ENCODE results near the gene CRLF3.

CRLF3 gene

DNA sequence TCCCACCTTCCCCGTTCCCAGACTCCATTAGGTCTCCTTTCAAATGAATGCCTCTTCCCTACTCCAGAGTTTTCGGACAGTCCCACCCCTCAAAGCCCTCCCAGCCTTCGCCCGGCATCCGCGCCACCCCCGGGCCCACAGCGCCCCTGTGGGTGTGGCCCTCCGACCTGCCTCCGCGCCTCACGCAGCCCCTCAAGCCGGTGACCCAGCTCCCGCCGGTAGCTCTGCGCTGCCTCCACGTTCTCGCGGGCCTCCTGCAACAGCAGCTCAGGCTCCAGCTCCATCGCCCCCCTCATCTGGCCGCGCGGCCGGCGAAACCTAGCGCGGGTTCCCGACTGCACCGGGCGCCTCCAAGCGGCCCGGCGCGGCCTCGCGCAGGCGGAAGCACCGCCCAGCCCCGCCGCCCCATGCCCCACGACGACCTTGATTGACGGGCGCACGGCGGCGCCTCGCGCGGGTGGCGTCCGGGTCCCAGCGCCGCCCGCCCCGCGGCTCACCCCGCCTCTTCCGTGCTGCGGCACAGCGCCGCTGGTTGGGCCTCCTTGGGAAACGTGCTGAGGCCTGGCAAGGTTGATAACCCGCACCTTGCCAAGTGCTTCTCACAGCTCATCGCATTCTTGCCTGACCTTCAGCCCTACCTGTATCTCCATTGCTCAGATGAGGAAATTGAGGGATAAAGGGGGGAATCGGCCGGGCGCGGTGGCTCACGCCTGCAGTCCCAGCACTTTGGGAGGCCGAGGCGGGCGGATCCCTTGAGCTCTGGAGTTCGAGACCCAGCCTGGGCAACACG lies at the start of gene CRLF3:
Gene CRLF3, minus strand, starts transcription at position 337 of the 790 bp plus-strand sequence. Its CDS starts 41 bp downstream, at position 296.
- Histone ChIP-seq H3K4me3 (ENCODE audit: low read length) (peak within 1 kb of the TSS; percentile 95), H3K4me1 (ENCODE audit: control insufficient read depth, insufficient read depth, low read length) (peaks cover 7% of the 10 kb centered on the region), H3K9me3 (ENCODE audit: control insufficient read depth, low read length) (no peaks in the 10 kb centered on the region), H3K27me3 (ENCODE audit: control insufficient read depth, insufficient read depth, low read length) (no peaks in the 10 kb centered on the region), H3K36me3 (ENCODE audit: control insufficient read depth, insufficient read depth, low read length) (no peaks in the 10 kb centered on the region), H3K9ac (ENCODE audit: low read length) (peak within 1 kb of the TSS; percentile 84)

- Histone ChIP-seq H3K9ac (ENCODE audit: low read length) (no peak overlapping the region), H3K36me3 (ENCODE audit: control insufficient read depth, insufficient read depth, low read length) (no peaks in the 10 kb centered on the region), H3K9me3 (ENCODE audit: control insufficient read depth, low read length) (no peaks in the 10 kb centered on the region), H3K27me3 (ENCODE audit: control insufficient read depth, insufficient read depth, low read length) (no peaks in the 10 kb centered on the region), H3K4me1 (ENCODE audit: control insufficient read depth, insufficient read depth, low read length) (no peaks in the 10 kb centered on the region), H3K4me3 (ENCODE audit: low read length) (no peak overlapping the region)
Measured at GRCh38 chr17:30869005-30869404, 44.5 kb upstream of the CRLF3 start.

DNA sequence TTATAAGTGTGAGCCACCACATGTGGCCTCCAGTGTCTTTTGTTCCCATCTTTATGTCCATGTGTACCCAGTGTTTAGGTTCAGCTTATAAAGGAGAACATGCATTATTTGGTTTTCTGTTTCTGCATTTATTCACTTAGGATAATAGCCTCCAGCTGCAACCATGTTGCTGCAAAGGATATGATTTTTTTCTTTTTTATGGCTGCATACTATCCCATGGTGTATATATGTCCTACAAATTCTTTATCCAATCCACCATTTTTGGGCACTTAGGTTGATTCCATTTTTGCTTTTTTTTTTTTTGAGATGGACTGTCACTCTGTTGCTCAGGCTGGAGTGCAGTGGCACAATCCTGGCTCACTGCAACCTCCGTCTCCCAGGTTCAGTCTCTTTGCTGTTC lies 40.1 kb upstream of the CRLF3 start:
- no peaks in the 10 kb centered on the region for H3K4me1 ChIP-seq (ENCODE audit: control insufficient read depth, insufficient read depth, low read length)
- no peaks in the 10 kb centered on the region for H3K27me3 ChIP-seq (ENCODE audit: control insufficient read depth, insufficient read depth, low read length)
- H3K9me3 ChIP-seq (ENCODE audit: control insufficient read depth, low read length): no peaks in the 10 kb centered on the region
- no peak overlapping the region for H3K9ac ChIP-seq (ENCODE audit: low read length)
- no peak overlapping the region for H3K4me3 ChIP-seq (ENCODE audit: low read length)
- no peaks in the 10 kb centered on the region for H3K36me3 ChIP-seq (ENCODE audit: control insufficient read depth, insufficient read depth, low read length)

DNA sequence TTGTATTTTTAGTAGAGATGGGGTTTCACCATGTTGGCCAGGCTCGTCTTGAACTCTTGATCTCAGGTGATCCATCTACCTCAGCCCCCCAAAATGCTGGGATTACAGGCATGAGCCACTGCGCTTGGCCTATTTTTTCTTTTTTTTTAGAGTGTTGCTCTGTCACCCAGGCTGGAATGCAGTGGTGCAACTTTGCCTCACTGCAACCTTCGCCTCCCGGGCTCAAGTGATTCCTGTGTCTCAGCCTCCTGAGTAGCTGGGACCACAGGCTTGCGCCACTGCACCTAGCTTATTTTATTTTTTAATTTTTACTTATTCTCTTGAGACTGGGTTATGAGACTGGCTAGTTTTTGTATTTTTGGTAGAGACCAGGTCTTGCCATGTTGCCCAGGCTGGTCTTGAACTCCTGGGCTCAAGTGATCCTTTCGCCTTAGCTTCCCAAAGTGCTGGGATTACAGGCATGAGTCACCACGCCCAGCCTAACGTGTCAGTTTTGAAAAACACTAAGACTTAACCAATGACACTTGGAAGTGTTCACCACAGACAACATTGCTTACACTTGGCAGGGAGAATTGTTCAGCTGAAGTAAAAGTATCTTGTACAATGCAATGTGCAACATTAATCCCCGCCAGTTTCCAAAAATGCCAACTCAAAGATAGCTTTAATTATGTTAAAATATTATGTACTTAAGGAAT lies 34.2 kb upstream of the CRLF3 start:
- Histone ChIP-seq H3K27me3 (ENCODE audit: control insufficient read depth, insufficient read depth, low read length) (no peaks in the 10 kb centered on the region), H3K9ac (ENCODE audit: low read length) (no peak overlapping the region), H3K4me3 (ENCODE audit: low read length) (no peak overlapping the region), H3K9me3 (ENCODE audit: control insufficient read depth, low read length) (no peaks in the 10 kb centered on the region), H3K36me3 (ENCODE audit: control insufficient read depth, insufficient read depth, low read length) (no peaks in the 10 kb centered on the region), H3K4me1 (ENCODE audit: control insufficient read depth, insufficient read depth, low read length) (no peaks in the 10 kb centered on the region)

GRCh38 chr17:30854146-30854545 lies 29.7 kb upstream of the CRLF3 start:
- Histone ChIP-seq H3K27me3 (ENCODE audit: control insufficient read depth, insufficient read depth, low read length) (no peaks in the 10 kb centered on the region), H3K4me1 (ENCODE audit: control insufficient read depth, insufficient read depth, low read length) (no peaks in the 10 kb centered on the region), H3K9ac (ENCODE audit: low read length) (no peak overlapping the region), H3K9me3 (ENCODE audit: control insufficient read depth, low read length) (no peaks in the 10 kb centered on the region), H3K36me3 (ENCODE audit: control insufficient read depth, insufficient read depth, low read length) (no peaks in the 10 kb centered on the region), H3K4me3 (ENCODE audit: low read length) (no peak overlapping the region)

GRCh38 chr17:30848021-30848420 lies 23.5 kb upstream of the CRLF3 start:
- Histone ChIP-seq H3K9me3 (ENCODE audit: control insufficient read depth, low read length) (no peaks in the 10 kb centered on the region), H3K4me3 (ENCODE audit: low read length) (no peak overlapping the region), H3K4me1 (ENCODE audit: control insufficient read depth, insufficient read depth, low read length) (no peaks in the 10 kb centered on the region), H3K9ac (ENCODE audit: low read length) (no peak overlapping the region), H3K27me3 (ENCODE audit: control insufficient read depth, insufficient read depth, low read length) (no peaks in the 10 kb centered on the region), H3K36me3 (ENCODE audit: control insufficient read depth, insufficient read depth, low read length) (no peaks in the 10 kb centered on the region)

DNA sequence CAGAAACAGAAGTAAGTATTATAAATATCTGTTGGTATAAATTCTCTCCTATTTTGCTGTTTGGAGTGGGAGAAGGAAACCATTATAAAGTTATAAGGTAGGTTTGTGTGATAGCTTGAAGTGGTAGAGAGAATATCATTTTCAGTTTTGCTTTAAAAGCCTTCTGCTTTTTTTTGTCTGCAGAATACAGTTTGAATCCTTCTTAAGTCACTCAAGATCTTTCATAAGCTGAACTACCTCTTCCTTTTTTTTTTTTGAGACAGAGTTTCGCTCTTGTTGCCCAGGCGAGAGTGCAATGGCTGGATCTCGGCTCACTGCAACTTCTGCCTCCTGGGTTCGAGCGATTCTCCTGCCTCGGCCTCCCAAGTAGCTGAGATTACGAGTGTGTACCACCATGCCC lies 16.3 kb upstream of the CRLF3 start:
- Histone ChIP-seq H3K27me3 (ENCODE audit: control insufficient read depth, insufficient read depth, low read length) (no peaks in the 10 kb centered on the region), H3K4me3 (ENCODE audit: low read length) (no peak overlapping the region), H3K4me1 (ENCODE audit: control insufficient read depth, insufficient read depth, low read length) (no peaks in the 10 kb centered on the region)

GRCh38 chr17:30838202-30838807 lies 13.8 kb upstream of the CRLF3 start:
- no peaks in the 10 kb centered on the region for H3K4me1 ChIP-seq (ENCODE audit: control insufficient read depth, insufficient read depth, low read length)
- no peak overlapping the region for H3K4me3 ChIP-seq (ENCODE audit: low read length)
- no peaks in the 10 kb centered on the region for H3K9me3 ChIP-seq (ENCODE audit: control insufficient read depth, low read length)
- H3K9ac ChIP-seq (ENCODE audit: low read length): no peak overlapping the region
- H3K27me3 ChIP-seq (ENCODE audit: control insufficient read depth, insufficient read depth, low read length): no peaks in the 10 kb centered on the region
- H3K36me3 ChIP-seq (ENCODE audit: control insufficient read depth, insufficient read depth, low read length): no peaks in the 10 kb centered on the region

More for the DNA sequence above, 16.3 kb upstream of the CRLF3 start:
- Histone ChIP-seq H3K9ac (ENCODE audit: low read length) (no peak overlapping the region), H3K9me3 (ENCODE audit: control insufficient read depth, low read length) (no peaks in the 10 kb centered on the region), H3K36me3 (ENCODE audit: control insufficient read depth, insufficient read depth, low read length) (no peaks in the 10 kb centered on the region)

DNA sequence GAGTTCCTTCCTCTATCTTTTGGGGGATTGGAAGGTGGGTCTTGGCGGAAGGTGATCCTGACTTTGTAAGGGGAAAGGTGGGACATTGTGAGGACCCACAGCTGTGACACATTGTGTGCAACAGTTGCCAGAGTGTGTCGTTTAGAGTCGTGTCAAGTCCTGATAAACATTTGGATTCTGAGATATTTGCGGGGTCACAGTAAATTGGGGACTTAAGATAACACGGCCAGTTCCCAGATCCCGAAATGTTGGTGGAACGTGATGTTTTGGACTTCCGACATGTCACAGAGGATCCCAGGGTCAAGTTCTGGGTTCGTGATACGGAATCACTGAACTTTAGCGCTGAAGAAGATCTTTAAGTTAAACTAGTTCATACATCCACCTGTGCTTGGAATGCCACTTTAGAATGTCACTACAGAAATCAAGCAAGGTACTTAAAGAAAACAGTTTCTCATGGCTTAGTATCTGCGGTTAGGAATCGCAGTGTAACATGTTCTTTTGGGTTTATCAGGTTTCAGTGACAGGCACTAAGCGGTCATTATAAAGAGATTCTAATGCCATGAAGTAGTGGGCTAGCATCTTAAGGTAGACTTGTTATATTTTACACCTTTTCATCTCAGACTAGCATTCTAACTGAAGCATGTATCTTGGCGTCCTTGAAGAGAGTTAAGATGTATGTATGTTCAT lies 8.1 kb upstream of the CRLF3 start:
- Histone ChIP-seq H3K36me3 (ENCODE audit: control insufficient read depth, insufficient read depth, low read length) (no peaks in the 10 kb centered on the region), H3K9ac (ENCODE audit: low read length) (peak overlapping the region; percentile 78), H3K9me3 (ENCODE audit: control insufficient read depth, low read length) (no peaks in the 10 kb centered on the region), H3K27me3 (ENCODE audit: control insufficient read depth, insufficient read depth, low read length) (no peaks in the 10 kb centered on the region), H3K4me3 (ENCODE audit: low read length) (peak overlapping the region; percentile 56), H3K4me1 (ENCODE audit: control insufficient read depth, insufficient read depth, low read length) (no peaks in the 10 kb centered on the region)

DNA sequence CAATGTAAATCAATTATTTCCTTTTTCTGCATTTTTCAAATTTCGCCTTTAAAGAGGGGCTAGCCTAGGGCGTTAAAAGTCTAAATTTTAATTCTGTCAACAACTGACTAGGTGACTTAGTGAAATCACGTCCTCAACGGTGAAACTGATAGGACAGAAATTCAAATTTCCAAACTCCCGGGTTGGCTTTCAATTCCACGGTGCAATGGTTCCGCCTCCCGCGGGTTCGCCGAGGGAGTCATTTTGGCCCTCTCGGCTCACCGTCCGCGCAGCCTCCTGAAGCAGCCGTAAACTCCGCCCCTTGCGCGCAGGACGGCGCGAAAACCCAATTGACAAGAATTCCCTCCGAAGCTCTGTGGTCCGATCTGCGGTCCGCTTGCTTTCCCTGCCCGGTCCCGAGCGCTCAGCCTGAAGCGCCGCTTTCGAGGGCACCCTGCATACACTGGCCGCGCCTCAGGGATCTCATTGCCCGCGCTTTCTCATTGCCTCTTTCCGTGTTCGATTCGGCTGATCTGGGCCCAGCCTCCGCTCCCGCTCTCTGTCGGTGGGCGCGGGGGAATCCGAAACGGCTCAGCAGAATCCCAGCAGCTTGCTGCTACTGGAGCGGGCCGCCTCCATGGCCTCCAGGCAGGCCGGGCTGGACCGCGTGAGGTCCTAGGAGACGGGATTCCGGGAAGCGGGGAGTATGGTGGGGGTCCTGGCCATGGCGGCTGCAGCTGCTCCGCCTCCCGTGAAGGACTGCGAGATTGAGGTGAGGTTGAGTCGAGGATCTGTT lies 7.4 kb upstream of the CRLF3 start, which contains the start of gene ATAD5:
Gene ATAD5, plus strand, starts transcription at position 304 of the 775 bp plus-strand sequence. Its CDS starts 382 bp downstream, at position 686.
- Histone ChIP-seq H3K9ac (ENCODE audit: low read length) (peak within 1 kb of the TSS; percentile 78), H3K4me3 (ENCODE audit: low read length) (peak within 1 kb of the TSS; percentile 56), H3K36me3 (ENCODE audit: control insufficient read depth, insufficient read depth, low read length) (no peaks in the 10 kb centered on the region), H3K27me3 (ENCODE audit: control insufficient read depth, insufficient read depth, low read length) (no peaks in the 10 kb centered on the region), H3K4me1 (ENCODE audit: control insufficient read depth, insufficient read depth, low read length) (no peaks in the 10 kb centered on the region), H3K9me3 (ENCODE audit: control insufficient read depth, low read length) (no peaks in the 10 kb centered on the region)

DNA sequence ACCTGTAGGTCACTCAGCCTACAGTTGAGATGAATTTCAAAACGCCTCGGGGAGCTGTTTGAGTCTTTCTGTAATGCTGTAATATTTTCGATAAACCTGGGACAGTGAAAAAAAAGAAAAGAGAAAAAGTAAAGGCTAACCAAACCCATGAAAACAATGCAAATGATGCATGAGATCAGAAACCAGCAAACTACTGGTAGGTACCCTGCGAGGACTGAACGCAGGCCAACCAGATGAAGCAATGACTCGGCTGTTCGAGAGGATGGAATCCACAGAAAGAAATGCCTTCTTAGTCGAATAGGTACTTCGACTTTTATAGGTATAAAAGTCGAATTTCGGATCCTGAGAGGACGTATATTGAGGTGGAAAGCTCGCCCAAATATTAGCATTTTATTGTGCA lies 6.8 kb upstream of the CRLF3 start:
- Histone ChIP-seq H3K9ac (ENCODE audit: low read length) (peak overlapping the region; percentile 78), H3K4me3 (ENCODE audit: low read length) (peak overlapping the region; percentile 56), H3K4me1 (ENCODE audit: control insufficient read depth, insufficient read depth, low read length) (no peaks in the 10 kb centered on the region), H3K27me3 (ENCODE audit: control insufficient read depth, insufficient read depth, low read length) (no peaks in the 10 kb centered on the region), H3K9me3 (ENCODE audit: control insufficient read depth, low read length) (no peaks in the 10 kb centered on the region), H3K36me3 (ENCODE audit: control insufficient read depth, insufficient read depth, low read length) (no peaks in the 10 kb centered on the region)

Data from mucosa of stomach (tissue), 1 donor.